Stimulated activated CD4-positive, alpha-beta T cell treated with anti-CD3 and anti-CD28 coated beads, Interleukin-2, amount 100 ng/mL, for 4 hours (primary cell): ENCODE data around the gene DNAJB2.
A peak's percentile ranks its signal among the peaks of the same experiment; 100 is the strongest.

ENCODE experiments used
- DNase-seq: peaks from one replicate; pipeline ENCODE4 v3.0.0-alpha.2; 2020; ENCODE audit warnings: low read depth

DNAJB2 gene

GRCh38 chr2:219279151-219279915 is at the start of gene DNAJB2:
Gene DNAJB2 (plus strand): TSS chr2:219279366. CDS start chr2:219279834, 468 bp downstream.
- peak; percentile 99 for DNase-seq

DNA sequence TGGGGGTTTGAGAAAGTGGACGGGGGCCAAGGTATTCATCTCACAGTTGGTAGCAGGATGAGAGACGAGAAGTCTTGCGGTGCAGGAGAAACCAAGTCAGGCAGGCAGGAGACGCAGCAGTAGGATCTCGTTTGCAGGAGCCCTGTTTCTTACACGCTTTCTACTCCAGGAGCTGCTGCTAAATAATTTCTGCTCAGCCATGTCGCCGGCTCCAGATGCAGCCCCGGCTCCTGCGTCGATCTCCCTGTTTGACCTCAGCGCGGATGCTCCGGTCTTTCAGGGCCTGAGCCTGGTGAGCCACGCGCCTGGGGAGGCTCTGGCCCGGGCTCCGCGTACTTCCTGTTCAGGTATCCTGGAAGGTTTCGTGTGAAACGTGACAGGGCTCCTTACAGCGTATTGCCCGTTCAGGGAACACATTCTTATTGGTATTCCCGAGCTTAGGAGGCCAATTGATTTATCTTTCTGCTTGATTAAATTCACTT is 49.1 kb upstream of the DNAJB2 start:
- DNase-seq: no peak

DNA sequence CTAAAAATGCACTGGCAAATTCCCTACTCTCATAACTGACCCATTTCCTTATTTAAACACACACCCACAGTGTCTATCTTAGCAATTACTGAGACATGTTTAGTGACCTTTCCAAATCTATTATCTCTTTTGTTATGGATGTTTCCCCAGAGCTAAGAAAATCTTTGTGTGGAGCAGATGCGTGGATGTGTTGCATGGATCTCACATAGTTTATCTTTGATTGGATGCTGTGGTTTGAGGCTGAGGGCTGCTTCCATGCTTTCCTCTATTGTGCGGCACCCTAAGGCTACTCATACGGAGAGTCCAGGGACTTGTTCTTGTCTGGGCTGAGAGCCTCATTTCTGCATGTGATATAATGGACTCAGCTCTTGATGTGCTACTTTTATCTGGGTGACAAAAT is 44.8 kb upstream of the DNAJB2 start:
- no peak for DNase-seq

DNA sequence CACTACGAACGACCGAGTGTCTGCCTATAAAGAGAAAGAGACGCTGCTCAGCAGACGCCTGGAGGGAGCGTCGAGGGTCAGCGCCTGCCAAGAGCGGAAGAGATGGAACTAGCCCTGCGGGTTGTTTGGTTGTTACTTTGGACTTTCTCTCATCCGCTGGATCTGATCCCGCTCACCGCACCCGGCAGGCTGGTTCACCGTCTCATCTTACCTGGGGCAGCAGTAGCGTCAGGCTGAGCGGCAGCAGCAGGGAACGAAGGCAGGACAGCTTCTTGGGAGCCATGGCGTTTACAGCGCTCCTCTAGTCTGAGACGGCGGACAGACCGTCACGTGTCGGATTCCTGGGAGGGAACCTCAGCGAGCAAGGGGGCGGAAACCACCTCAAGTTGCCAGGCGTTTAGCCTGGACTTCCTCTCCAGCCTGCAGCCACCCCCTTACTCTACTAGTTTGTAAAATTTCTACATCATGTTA is 35.8 kb upstream of the DNAJB2 start:
- no peak for DNase-seq

GRCh38 chr2:219244789-219245147 is 34.4 kb upstream of the DNAJB2 start:
- DNase-seq: no peak

- DNase-seq: peak; percentile 76
Measured at GRCh38 chr2:219245148-219245898, 33.8 kb upstream of the DNAJB2 start, which contains the start of the genes GLB1L and STK16. Gene GLB1L (minus strand): TSS chr2:219245444. CDS start chr2:219243573, 1,871 bp downstream. Gene STK16 (plus strand): TSS chr2:219245479. CDS start chr2:219246000, 521 bp downstream.

GRCh38 chr2:219245899-219246230 is 33.3 kb upstream of the DNAJB2 start:
- DNase-seq: no peak

- no peak for DNase-seq
Measured at GRCh38 chr2:219246559-219246958, 32.6 kb upstream of the DNAJB2 start.

GRCh38 chr2:219247678-219248642 is 31.2 kb upstream of the DNAJB2 start:
- peak; percentile 62 for DNase-seq

DNA sequence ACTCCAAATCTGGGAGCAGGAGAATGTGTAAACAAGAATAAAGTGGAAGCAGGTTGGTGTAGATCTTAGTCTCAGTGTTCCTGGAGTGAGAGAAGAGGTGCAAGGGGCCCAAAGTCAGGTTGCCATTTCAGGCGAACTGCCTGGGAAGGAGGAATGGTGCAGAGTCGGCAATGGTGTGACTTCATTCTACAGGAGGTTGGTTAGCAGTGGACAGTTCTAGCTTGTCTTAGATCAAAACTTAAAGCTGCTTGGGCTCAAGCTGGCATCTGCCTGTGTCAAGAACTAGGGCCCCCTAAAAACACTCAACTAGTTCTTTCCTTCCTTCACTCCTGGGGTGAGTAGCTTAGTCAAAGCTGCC is 30.3 kb upstream of the DNAJB2 start:
- DNase-seq: no peak

DNA sequence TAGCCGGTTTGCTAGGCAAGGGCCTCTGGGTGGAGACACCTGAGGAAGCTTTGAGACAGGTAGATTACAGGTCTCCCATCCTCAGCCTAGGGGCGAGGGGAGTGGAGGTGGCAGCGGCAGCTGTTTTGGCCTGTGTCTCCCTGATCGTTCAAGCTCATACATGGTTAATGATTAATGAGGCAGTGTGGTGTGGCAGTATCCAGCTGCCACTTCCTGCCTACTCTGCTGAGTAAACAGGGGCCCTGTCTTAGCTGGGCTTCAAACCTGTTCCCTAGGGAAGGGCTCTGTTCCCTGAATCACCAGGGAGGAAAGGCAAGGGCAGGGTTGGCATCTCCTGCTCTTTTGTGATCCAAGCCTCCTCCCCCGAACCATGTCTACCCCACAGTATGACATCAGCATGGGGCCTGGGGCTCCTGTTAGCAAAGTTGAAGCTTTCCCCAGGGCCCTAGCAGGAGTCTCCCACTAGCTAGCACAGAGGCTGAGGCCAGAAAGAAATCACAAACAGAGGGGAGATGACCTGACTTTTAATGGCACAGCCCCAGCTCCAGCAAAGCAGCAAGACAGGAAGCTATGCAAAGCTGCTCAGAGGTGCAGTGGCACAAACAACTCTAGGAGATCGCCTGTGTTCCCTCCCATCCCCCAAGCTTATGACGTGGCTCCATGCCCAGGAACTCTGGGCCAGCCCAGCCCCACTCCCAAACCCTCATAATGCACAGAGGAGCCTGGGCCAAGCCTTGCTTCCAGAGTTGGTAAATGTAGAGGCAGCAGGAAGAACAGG is 29.8 kb upstream of the DNAJB2 start:
- peak; percentile 23 for DNase-seq

GRCh38 chr2:219250049-219250781 is 29.0 kb upstream of the DNAJB2 start:
- DNase-seq: no peak

DNA sequence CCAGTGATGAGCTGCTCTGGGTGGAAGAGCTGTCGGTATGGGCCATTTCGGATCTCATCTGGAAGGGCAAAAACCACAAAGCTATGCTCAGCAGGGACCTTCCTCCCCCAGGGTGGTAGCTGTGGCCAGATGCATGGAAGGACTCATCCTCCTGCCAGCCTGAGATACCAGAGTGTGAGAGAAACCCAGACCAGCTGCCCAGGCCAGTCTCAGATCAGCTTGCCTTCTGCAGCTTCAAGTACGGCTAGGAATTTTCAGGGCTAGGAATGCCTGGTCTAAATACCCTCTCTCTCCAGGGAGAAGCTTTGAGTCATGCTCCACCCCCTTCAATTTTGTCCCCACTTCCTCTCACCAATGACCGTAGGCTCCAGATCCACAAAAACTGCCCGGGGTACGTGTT is 27.5 kb upstream of the DNAJB2 start:
- no peak for DNase-seq

DNA sequence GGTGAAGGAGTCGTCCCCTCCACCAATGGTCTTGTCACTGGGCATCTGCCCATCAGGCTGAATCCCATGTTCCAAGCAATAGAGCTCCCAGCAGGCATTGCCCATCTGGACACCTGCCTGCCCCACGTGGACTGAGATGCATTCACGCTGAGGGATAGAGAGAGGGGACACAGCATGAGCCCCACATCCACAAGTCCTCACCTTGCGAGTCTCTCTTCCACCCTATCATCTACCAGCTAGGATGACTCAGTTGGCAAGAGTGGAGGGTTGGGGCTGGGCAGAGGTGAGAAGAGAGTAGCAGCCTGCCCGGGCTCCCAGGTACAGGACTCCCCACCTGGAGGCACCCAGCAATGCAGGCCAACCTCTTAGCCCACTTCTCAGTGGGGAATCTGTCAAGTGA is 27.1 kb upstream of the DNAJB2 start:
- DNase-seq: peak; percentile 32

- peak; percentile 28 for DNase-seq
Measured at GRCh38 chr2:219252570-219252899, 26.6 kb upstream of the DNAJB2 start.

GRCh38 chr2:219252900-219253752 is 26.0 kb upstream of the DNAJB2 start, which contains the start of gene TUBA4B:
Gene TUBA4B (plus strand): TSS chr2:219253243. CDS start chr2:219253408, 165 bp downstream.
- DNase-seq: peak; percentile 21

GRCh38 chr2:219253753-219254589 is 25.2 kb upstream of the DNAJB2 start, which contains the start of gene TUBA4A:
Gene TUBA4A (minus strand): TSS chr2:219253918. CDS start chr2:219253858, 60 bp downstream.
- peak; percentile 89 for DNase-seq

DNA sequence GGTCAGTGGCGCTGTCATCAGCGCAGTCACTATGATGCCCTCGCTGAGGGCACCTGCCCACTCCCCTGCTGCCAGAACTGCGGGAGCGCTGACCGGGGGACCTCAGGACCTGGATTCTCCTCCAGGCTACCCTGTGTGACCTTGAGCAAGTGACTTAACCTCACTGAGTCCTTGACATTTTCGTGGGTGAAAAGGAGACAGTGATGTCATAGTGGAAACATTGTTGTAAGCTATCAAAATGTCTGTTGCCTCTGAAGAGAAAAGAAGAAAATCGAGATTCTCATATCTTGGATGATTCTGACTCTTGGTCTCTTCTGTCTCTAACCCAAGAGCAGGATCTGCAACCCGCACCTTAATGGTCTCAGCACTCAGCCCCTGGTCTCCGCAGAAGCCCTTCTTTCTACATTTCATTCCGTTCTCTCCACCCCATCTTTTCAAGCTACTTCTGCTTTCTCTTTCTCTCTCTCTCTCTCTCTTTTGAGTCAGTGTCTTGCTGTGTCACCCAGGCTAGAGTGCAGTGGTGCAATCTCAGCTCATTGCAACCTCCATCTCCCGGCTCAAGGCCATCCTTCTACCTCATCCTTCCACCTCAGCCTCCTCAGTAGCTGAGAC is 24.5 kb upstream of the DNAJB2 start:
- DNase-seq: peak; percentile 25
